T-helper 2 cell treated with Interferon-gamma antibody and Interleukin-4, amounts not matched to agents 5 μg/mL and 100 μg/mL, for 36 hours (primary cell): ENCODE data around the gene TPSD1.
"Not testable (repeated sequence)": the region's sequence is repeated elsewhere in the genome, so short reads cannot be mapped to it uniquely, and the experiment has no call there.

Source experiments
- DNase-seq: peaks from one replicate; pipeline ENCODE4 v3.0.0; 2021; ENCODE audit warnings: low spot score
- H3K27ac Mint-ChIP-seq: one replicate; pipeline ENCODE4 v1.8.0; 2021; ENCODE audit warnings: mild to moderate bottlenecking, mixed read lengths
- H3K27me3 Mint-ChIP-seq: one replicate; pipeline ENCODE4 v1.8.0; 2021; ENCODE audit warnings: low read depth, mixed read lengths
- H3K36me3 Mint-ChIP-seq: one replicate; pipeline ENCODE4 v1.8.0; 2021; ENCODE audit warnings: low read depth, mixed read lengths
- H3K4me1 Mint-ChIP-seq: one replicate; pipeline ENCODE4 v1.8.0; 2021; ENCODE audit warnings: low read depth, mixed read lengths
- H3K4me3 Mint-ChIP-seq: one replicate; pipeline ENCODE4 v1.8.0; 2022; ENCODE audit warnings: mild to moderate bottlenecking, moderate library complexity, mixed read lengths
- H3K9me3 Mint-ChIP-seq: one replicate; pipeline ENCODE4 v1.8.0; 2021; ENCODE audit warnings: mixed read lengths

Gene TPSD1

GRCh38 chr16:1243363-1243762 lies 12.5 kb upstream of the TPSD1 start:
- not testable (repeated sequence) for H3K27me3 Mint-ChIP-seq, H3K27ac Mint-ChIP-seq, H3K36me3 Mint-ChIP-seq, H3K4me1 Mint-ChIP-seq, H3K9me3 Mint-ChIP-seq, DNase-seq, H3K4me3 Mint-ChIP-seq

GRCh38 chr16:1243907-1244850 lies 11.7 kb upstream of the TPSD1 start:
- not testable (repeated sequence) for H3K27ac Mint-ChIP-seq, H3K4me1 Mint-ChIP-seq, H3K27me3 Mint-ChIP-seq

GRCh38 chr16:1244881-1245280 lies 11.0 kb upstream of the TPSD1 start:
- H3K4me1 Mint-ChIP-seq = peaks cover 7% of the 10 kb centered on the region
- H3K36me3 Mint-ChIP-seq = no peaks in the 10 kb centered on the region
- no peak overlapping the region for H3K4me3 Mint-ChIP-seq
- H3K27me3 Mint-ChIP-seq = no peaks in the 10 kb centered on the region
- H3K27ac Mint-ChIP-seq = no peak overlapping the region
- DNase-seq = peak; percentile 35
- no peaks in the 10 kb centered on the region for H3K9me3 Mint-ChIP-seq

More at GRCh38 chr16:1243907-1244850, 11.7 kb upstream of the TPSD1 start:
- H3K4me3 Mint-ChIP-seq, H3K36me3 Mint-ChIP-seq, H3K9me3 Mint-ChIP-seq, DNase-seq: not testable (repeated sequence)

GRCh38 chr16:1245452-1246020 lies 10.3 kb upstream of the TPSD1 start:
- Mint-ChIP-seq H3K4me1 (peaks cover 7% of the 10 kb centered on the region), H3K27ac (no peak overlapping the region)

GRCh38 chr16:1247903-1248537 lies 7.8 kb upstream of the TPSD1 start:
- not testable (repeated sequence) for H3K36me3 Mint-ChIP-seq, H3K27me3 Mint-ChIP-seq, H3K4me1 Mint-ChIP-seq, H3K9me3 Mint-ChIP-seq, H3K27ac Mint-ChIP-seq, H3K4me3 Mint-ChIP-seq, DNase-seq

More at GRCh38 chr16:1245452-1246020, 10.3 kb upstream of the TPSD1 start:
- Mint-ChIP-seq H3K4me3 (peak overlapping the region; percentile 26), H3K36me3 (no peaks in the 10 kb centered on the region), H3K27me3 (no peaks in the 10 kb centered on the region), H3K9me3 (no peaks in the 10 kb centered on the region)
- DNase-seq = no peak

GRCh38 chr16:1249031-1249755 lies 6.7 kb upstream of the TPSD1 start:
- H3K27ac Mint-ChIP-seq, H3K36me3 Mint-ChIP-seq: not testable (repeated sequence)

GRCh38 chr16:1253701-1254364 lies 2.0 kb upstream of the TPSD1 start:
- not testable (repeated sequence) for H3K4me3 Mint-ChIP-seq, H3K27me3 Mint-ChIP-seq, DNase-seq, H3K4me1 Mint-ChIP-seq, H3K36me3 Mint-ChIP-seq, H3K9me3 Mint-ChIP-seq, H3K27ac Mint-ChIP-seq

More at GRCh38 chr16:1249031-1249755, 6.7 kb upstream of the TPSD1 start:
- not testable (repeated sequence) for H3K4me3 Mint-ChIP-seq, H3K4me1 Mint-ChIP-seq, DNase-seq, H3K27me3 Mint-ChIP-seq, H3K9me3 Mint-ChIP-seq

GRCh38 chr16:1254821-1255220 lies 1.0 kb upstream of the TPSD1 start:
- DNase-seq, H3K36me3 Mint-ChIP-seq, H3K27me3 Mint-ChIP-seq, H3K9me3 Mint-ChIP-seq, H3K27ac Mint-ChIP-seq, H3K4me3 Mint-ChIP-seq, H3K4me1 Mint-ChIP-seq: not testable (repeated sequence)

GRCh38 chr16:1256296-1256873 lies 516 bp downstream of the TPSD1 start:
- H3K9me3 Mint-ChIP-seq, H3K4me3 Mint-ChIP-seq, H3K27ac Mint-ChIP-seq, DNase-seq, H3K4me1 Mint-ChIP-seq, H3K27me3 Mint-ChIP-seq, H3K36me3 Mint-ChIP-seq: not testable (repeated sequence)

- Mint-ChIP-seq H3K4me3 (no peak overlapping the region), H3K27me3 (peaks cover 13% of the 10 kb centered on the region), H3K9me3 (no peaks in the 10 kb centered on the region), H3K4me1 (peaks cover 5% of the 10 kb centered on the region), H3K36me3 (no peaks in the 10 kb centered on the region), H3K27ac (no peak overlapping the region)
- DNase-seq = no peak
Observed at GRCh38 chr16:1256874-1257322, 1.0 kb downstream of the TPSD1 start.

- Mint-ChIP-seq H3K9me3 (no peaks in the 10 kb centered on the region), H3K36me3 (no peaks in the 10 kb centered on the region), H3K27me3 (peaks cover 18% of the 10 kb centered on the region), H3K27ac (no peak overlapping the region), H3K4me1 (peaks cover 5% of the 10 kb centered on the region), H3K4me3 (no peak overlapping the region)
- DNase-seq = no peak
Observed at GRCh38 chr16:1257561-1258224, 1.8 kb downstream of the TPSD1 start.

GRCh38 chr16:1258225-1258600 lies 2.3 kb downstream of the TPSD1 start:
- Mint-ChIP-seq H3K9me3 (no peaks in the 10 kb centered on the region), H3K27me3 (peaks cover 18% of the 10 kb centered on the region), H3K36me3 (no peaks in the 10 kb centered on the region), H3K27ac (no peak overlapping the region), H3K4me1 (peaks cover 5% of the 10 kb centered on the region), H3K4me3 (no peak overlapping the region)
- no peak for DNase-seq
